Sigmoid colon (tissue), 4 donors: ENCODE data around the gene NCAPG2.
A peak's percentile ranks its signal among the peaks of the same experiment; 100 is the strongest.

Source experiments
- EP300 ChIP-seq, 4 donors: sonication (generic); formaldehyde crosslinking; IDR thresholded peaks; one replicate each; pipeline ENCODE4 v1.6.1; 2017; ENCODE audit warnings: antibody characterized with exemption in 4 of 4
- TF ChIP-seq, protein P1 (sequence below), 4 experiments: fragments of 450-650 bp in 3 of 4; fragments of 200-600 bp in 1 of 4; IDR thresholded peaks; one replicate each; pipeline ENCODE4 v1.5.1; 2016 to 2019; ENCODE audit warnings: antibody characterized with exemption in 4 of 4, mild to moderate bottlenecking in 3 of 4, moderate library complexity in 2 of 4

DNA sequence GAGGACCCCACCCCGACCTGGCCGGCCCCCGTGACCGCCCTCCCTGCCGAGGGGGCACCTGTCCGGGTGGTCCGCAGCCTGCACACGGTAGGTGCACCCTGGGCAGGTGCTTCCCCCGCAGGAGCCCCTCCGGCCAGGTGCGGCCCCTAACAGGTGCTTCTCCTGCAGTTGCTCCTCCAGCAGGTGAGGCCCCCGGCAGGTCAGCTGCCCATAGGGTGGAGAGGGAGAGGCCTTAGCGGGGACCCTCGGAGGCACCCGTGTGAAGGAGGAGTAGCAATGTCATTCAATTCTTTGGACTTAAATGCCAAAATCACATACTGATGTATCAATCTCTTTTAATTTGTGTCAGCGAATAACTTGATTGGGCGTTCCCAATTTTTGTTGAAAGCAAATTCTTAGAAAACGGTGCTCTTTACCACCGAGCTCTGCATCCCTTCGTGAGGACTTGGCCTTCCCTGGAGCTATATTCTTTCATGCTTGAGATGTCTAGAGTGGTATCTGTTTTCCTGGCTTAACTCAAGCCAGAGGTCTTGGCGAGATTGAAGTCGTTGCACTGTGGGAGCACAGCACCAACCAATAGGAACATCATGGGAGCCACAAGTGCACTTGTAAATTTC, 738 bp upstream of the NCAPG2 start:
- TF ChIP-seq EP300 (IDR thresholded peaks at IDR 0.05) = no peak
- TF ChIP-seq, protein P1, sequence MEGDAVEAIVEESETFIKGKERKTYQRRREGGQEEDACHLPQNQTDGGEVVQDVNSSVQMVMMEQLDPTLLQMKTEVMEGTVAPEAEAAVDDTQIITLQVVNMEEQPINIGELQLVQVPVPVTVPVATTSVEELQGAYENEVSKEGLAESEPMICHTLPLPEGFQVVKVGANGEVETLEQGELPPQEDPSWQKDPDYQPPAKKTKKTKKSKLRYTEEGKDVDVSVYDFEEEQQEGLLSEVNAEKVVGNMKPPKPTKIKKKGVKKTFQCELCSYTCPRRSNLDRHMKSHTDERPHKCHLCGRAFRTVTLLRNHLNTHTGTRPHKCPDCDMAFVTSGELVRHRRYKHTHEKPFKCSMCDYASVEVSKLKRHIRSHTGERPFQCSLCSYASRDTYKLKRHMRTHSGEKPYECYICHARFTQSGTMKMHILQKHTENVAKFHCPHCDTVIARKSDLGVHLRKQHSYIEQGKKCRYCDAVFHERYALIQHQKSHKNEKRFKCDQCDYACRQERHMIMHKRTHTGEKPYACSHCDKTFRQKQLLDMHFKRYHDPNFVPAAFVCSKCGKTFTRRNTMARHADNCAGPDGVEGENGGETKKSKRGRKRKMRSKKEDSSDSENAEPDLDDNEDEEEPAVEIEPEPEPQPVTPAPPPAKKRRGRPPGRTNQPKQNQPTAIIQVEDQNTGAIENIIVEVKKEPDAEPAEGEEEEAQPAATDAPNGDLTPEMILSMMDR (IDR thresholded peaks at IDR 0.05) = peak in 1 of 4 experiments; percentile 1
